Measurements from ENCODE around the gene VPS18.
A peak's percentile ranks its signal among the peaks of the same experiment; 100 is the strongest.

The VPS18 gene

DNA sequence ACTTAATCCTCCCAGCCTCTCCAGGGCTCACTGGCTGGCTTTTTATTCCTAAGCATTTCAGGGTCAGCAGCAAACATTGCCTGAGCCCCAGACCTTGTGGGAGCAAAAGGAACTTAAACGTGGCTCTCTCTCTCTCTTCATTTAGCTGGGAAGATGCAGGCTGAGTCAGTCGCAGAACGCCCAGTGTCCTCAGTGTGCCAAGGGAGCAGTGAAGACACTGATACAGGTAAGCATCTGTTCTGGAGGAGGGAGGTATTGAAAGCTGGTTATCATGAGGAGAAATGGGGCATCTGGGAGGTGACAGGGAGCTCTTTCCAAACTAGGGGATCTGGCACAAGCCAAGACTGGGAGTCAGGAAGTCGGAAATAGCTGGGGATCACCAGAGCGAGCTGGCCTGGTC, 24.6 kb upstream of the VPS18 start:
- DNase-seq (ENCODE audit: low read depth), result no peak

DNA sequence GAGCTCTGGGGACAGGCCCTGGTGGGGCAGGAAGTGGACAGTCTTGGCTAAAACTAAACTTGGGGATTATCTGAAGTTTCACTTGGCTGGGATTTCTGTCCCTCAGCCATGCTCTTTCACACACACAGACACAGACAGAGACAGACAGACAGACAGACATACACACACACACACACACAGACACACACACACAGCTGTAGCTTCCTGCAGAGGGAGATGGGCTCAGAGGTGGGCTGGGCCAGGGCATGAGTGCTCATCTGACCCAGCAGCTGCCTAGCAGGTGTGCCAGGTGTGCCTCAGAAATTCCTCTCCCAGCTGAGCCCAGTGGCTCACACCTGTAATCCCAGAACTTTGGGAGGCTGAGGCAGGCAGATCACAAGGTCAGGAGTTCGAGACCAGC, 23.5 kb upstream of the VPS18 start:
- DNase-seq (ENCODE audit: low read depth), result no peak

DNA sequence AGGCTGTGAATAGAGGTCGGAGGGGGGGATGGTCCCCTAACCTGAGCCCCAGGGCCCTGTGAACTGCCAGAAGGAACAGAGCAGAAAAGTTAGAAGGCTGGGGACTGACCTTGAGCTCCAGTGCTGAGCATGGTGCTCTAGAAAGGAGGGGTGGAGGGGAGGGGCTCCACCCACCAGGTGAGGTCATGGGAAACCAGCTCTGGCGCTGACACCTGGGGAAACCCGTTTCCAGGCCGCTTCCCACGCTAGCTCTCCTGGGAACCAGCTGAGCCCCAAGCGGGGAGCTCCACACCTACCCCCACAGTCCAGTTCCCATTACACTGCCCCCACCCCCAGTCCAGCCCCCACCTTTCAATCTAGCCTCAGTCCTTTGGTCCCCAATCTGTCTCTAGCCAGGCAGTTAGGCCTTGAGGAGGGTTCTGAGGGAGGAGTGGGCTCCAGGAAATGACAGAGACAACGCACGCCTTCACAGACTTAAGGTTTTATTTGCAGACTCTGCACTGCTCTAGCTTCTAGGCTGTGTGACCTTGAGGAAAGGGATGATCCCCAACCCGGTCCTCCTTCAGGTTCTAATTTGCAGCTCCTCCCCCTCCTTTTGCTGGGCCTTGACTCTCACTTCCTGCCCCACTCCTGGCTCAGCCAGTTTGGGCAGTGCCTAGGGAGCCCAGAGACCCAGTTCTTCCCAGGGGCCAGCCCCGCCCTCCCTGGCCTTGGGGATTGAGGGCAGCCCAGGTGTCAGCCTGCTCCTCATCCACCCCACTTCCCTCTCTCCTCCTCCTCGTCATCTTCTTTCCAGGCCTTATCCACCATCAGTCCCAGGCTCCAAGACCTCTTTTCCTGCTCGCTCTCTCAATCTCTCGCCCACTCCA, 22.3 kb upstream of the VPS18 start:
- DNase-seq (ENCODE audit: low read depth), result peak; percentile 39

DNA sequence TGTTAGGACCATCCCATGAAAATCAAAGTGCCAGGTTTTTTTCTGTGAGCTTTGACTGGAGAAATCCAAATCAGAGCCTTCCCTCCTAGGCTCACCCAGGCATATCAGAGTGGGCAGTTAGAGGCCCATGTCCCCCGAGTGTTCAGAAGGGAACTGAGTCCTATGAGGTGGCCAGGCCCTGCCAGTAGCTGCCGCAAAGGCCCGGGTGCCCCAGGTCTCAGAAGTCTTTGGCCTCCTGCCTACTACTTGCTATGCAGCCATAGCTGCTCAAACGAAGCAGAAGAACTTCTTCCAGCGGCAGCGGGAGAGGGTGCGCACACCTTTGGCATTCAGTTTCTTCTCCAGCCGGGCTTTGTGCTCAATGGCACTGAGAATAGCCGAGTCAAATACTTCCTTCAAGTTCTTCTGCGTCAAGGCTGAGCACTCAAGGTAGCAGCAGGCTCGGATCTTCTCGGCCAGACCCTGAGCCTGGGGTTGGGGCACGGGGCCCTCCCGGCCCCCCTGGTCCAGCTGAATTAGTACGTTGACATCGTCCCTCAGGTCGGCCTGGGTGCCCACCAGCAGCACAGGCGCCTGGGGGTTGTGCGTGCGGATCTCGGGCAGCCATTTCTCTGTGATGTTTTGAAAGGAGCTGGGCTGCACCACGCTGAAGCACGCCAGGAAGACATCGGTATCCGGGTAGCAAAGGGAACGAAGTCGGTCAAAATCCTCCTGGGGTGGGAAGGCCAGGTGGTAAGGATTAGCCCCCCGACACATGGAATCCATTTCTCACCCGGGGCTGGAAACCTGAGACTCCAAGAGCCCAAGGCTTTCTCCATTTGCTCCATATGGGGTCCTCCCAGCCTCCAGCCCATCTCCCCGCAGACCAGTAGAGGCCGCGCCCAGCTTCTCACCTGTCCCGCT, 21.2 kb upstream of the VPS18 start:
- no peak for DNase-seq (ENCODE audit: low read depth)

DNA sequence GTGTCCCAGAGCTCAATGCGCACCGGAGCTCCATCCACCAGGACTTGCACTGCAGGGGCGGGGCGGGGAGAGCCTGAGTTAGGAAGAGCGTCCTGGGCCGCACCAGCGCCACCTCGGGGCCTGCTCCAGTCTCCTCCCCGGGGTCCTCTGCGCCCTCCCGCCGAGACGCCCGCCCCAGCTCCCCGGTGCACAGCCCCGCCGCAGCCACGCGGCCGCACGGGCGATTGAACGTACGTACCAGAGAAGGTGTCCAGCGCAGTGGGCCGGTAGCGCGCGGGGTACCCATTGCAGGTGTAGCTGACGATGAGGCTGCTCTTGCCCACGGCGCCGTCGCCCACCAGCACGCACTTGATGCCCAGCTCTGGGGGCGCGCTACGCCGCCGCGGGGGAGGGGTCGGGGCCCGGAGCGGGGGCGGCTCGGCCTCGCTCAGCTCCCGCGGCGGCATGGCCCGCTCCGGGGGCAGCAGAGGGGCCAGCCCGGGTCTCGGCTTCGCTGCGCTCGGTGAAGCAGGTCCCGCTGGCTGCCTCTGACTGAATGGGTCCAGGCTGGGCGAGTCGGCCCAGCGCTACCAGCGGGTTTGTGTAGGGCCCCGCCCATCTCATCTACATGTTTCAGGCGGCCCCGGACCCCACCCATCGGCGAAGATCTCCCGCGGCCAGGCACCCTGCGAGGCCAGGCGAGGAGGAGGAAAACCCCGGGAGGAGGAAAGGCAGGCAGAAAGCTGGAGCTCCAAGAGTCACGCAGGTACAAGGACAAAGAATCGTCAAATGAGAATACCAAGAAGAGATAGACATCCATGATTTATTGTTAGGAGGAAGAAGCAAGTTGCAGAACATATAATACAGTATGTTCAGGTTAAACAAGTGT, 20.3 kb upstream of the VPS18 start, which contains the start of gene RHOV:
TSS of gene RHOV (minus strand) at position 541 of the 868 bp plus-strand sequence. CDS start at position 446, 95 bp downstream.
- DNase-seq (ENCODE audit: low read depth), result peak; percentile 35

DNA sequence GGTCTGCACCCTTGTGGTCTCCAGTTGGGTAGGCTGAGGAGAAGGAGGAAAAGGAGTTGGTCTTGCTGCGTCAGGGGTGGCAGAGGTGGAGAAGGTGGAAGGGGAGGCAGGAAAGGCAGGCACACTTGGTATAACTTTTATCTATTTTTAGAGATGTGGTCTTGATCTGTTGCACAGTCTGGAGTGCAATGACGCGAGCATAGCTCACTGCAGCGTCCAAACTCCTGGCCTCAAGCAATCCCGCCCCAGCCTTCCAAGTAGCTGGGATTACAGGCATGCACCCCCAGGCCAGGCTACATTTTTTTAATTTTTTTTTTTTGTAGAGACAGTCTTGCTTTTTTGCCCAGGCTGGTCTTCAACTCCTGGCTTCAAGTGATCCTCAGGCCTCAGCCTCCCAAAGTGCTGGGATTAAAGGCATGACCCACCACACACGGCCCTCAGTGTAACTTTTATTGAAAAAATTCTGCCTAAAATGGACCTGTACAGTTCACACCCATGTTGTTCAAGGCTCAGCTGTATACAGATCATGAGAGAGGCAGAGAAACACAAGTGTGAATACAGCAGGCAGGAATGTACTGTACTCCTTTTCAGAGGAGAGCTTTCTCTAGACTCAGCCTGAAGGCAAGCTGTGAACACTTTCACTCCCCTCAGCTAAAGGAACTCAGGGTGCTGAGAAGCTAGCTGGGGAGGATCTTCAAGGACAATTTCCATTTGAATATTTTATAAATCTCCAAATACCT, 18.1 kb upstream of the VPS18 start:
- no peak for DNase-seq (ENCODE audit: low read depth)

DNA sequence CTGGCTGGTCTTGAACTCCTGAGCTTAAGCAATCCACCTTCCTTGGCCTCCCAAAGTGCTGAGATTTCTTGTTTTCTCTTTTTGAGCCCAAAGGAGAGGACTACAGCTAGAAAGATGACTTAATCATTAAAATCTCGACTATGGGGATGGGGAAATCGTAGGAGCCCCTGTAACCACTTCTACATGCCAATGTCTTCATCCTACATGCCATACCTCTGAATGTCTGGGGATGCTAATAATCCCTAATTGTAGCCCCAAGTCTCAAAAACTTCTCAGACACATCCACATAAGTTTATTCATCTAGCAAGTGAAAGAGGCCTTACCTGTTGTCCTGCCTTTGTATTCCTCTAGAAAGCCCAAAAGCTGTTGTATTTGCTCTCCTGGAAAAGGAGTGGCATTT, 16.6 kb upstream of the VPS18 start:
- DNase-seq (ENCODE audit: low read depth), result no peak

DNA sequence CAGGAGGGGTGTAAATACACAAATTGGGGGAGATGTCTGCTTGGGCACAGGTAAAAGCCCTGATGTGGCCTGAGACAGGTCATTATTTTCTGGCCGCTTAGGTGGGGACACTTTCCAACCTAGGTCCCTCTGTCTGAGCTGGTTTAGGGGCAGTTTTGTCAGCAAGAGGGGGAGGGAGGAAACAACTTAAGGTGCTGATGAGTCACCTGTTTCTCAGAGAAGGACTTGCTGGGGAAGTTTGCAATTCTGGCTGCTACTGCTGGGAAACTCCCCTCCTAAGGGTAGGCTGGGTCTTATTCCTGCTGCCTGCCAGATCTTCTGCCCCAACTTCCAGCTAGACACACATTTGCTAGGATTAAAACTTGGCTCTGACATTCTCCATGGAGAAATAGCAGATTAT, 15.5 kb upstream of the VPS18 start:
- DNase-seq (ENCODE audit: low read depth), result no peak

DNA sequence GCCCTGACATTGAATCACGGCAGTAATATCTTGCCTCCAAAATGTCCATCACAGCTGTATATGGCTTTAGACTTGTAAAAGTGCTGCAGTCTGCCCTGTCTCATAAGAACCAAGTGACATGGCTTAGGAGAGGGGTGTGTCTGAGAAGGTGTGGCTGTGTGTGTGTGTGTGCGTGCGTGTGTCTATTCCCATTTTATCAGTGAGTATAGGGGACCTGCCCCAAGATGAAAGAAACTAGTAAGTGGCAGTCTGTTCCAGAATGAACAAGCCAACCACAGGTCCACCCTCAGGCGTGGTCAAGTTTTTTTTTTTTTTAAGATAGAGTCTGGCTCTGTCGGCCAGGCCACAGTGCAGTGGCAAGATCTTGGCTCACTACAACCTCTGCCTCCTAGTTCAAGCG, 14.6 kb upstream of the VPS18 start:
- no peak for DNase-seq (ENCODE audit: low read depth)

DNA sequence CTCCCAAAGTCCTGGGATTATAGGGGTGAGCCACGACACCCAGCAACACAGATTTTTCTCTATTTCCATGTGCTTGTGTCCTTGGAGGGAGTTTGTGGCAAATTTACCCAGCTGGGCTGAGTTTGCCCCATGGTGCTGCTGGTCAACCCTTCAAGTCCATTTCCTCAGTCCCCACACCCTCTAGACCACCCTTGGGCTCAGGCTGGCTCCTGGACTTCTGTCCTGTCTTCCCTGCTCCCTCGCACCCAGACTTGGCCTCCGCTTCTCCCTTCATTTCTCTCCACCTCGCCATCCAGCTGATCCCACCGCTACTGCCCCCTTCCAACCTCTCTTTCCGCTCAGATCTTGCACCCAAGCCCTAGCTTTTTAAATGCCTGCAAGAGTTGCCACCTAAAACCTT, 12.9 kb upstream of the VPS18 start:
- DNase-seq (ENCODE audit: low read depth), result no peak

DNA sequence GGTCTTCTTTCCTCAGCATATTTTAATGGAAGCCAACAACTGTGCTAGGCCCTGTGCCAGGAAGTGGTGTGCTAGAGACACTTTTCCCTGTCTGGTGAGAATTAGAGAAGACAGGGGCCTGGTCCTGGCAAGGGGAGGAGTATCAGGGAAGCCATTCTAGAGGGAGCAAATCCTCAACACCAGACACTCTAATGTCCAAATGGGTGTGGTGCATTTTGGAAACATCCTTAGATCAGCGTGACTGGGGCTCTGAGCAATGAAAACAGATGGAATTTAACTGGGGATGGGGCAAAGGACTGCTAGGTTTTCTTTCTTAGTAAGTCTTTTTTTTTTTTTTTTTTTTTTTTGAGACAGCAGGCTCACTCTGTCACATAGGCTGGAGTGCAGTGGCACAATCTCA, 7.7 kb upstream of the VPS18 start:
- DNase-seq (ENCODE audit: low read depth), result no peak

DNA sequence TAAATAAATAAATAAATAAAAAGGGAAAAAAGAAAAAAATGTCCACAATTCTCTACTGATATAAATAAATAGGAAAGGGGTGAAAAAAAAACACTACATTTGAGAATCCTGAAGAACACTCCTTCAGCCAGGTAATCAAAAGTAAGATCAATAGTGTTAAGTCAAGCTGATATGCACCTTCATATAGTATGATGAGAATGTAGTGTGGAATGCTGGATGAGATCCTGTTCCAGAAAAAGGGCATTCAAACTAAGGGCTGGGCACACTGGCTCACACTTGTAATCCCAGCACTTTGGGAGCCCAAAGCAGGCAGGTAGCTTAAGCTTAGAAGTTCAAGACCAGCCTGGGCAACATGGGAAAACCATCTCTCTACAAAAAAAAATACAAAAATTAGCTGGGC, 5.1 kb upstream of the VPS18 start:
- DNase-seq (ENCODE audit: low read depth), result no peak

DNA sequence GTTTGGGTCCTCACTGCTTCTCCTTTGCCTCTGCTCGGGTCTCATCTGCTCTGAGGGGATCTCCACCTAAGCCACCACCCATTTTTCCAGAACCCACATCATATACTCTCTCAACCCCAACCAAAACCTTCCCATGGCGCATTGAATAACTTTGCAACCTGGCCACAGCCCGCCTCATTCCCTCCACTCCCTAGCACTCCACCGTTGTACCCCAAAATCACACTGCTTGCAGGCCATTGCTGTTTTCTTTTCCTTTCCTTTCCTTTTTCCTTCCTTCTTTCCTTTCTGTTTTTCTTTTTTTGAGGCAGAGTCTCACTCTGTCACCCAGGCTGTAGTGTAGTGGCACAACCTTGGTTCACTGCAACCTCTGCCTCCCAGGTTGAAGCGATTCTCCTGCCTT, 3.1 kb upstream of the VPS18 start:
- no peak for DNase-seq (ENCODE audit: low read depth)

DNA sequence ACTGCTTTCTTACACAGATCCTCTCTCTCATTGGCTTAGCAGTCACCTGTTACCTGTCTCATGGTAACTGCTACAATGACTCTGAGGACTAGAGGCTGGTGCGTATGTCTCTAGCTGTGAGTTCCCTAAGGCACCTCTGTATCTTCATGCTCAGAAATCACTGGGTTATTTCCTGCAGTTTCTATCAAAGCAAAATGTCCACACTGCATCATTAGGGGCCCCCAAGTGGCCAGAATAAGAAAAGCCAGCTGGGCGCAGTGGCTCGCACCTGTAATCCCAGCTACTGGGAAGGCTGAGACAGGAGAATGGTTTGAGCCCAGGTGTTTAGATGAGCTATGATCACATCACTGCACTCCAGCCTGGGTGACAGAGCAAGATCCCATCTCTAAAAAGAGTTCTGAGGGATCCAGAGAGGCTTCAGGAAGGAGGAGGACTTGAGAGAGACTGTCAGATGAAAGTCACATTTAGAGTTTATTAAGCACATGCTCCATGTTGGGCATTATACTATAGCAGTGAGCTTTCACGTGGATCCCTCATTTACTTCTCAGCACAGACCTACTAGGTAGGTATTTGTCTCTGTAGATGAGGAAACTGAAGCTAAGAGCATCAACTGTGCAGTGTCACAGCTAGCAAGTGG, 2.3 kb upstream of the VPS18 start:
- no peak for DNase-seq (ENCODE audit: low read depth)

DNA sequence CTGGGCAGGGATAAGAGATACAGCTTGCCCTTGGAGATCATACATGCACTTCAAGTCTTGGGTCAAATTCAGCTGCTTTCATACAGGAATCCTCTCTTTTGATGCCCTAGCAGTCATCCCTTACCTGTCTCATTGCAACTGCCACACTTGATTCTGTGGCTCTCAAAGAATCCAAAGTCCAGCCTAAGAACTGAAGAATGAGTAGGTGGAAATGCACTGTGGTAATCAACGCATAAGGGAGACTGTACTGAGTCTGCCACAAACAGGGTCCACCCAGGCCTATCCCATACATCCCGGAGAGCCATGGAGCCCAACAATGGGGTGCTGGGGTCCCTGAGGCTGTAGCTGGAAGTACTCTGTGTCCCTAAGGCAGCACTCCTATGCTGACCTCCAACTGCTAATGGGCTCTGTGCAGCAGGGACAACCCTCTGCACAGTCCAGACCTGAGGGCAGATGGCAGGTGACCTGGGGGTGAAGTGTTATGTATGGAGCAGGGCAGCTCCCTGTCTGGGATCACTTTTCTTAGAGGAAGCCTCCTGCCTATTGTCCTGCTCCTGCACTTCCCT, 1.7 kb upstream of the VPS18 start:
- DNase-seq (ENCODE audit: low read depth), result no peak

DNA sequence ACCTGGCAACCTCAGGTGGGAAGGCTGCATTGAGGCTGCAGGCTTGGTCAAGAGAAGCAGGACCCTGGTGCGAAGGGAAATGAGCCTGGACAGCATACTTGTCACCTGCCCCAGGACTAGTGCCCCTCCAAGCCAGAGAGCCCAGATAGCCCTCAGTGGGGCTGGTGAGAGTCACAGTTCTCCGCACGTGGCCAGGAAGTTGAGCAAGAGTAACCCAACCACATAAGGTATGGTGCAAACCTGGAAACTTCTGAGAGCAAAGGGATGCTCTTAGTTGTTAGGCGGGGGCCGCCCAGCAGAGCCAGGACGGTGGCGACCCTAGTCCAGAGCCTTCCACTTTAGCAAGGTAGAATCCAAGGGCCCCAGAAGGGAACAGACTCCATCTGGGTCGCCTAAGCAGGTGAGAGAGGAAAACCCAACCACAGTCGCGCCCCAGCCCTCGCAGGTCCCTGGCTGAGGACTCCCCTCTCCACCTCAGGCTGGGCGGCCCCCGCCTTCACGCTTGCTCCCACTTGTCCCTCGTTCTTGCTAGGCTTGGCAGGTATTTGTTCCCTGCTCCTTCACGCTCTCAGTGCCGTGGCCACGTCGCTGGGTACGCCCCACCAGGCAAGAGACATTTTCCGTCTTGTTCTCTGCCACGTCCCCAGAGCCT, 1.1 kb upstream of the VPS18 start:
- no peak for DNase-seq (ENCODE audit: low read depth)

DNA sequence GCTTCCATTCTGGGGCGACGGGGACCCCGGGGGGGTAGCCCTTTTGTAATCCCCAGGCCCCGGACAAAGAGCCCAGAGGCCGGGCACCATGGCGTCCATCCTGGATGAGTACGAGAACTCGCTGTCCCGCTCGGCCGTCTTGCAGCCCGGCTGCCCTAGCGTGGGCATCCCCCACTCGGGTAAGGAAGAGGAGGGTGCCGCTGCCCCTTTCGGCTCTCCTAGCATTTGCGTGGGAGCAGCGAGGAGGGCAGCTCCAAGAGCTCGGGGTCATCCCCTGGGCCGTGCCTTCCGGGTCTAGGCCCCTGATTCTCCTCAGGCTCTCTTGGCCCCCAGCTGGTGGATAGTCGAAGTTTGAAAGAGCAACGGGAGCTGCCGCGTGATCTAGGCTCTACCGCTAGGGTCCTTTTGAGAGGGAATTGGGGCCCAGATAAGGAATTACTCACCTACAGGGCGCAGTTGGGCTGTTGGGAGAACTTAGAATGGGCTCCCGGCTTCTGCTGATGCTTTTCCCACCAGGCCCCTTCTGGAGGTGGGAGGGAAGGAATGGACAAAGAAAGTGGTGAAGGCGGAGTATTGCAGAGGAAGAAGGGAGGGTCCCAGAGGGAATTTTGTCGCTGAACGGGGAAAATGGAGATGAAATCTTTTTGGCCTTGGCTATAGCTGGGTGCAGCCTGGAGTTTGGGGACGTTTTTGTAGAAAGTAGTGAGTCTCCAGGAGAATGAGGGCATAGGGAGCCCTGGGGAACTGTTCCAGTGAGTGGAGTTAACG, 615 bp downstream of the VPS18 start:
- peak; percentile 31 for DNase-seq (ENCODE audit: low read depth)

DNA sequence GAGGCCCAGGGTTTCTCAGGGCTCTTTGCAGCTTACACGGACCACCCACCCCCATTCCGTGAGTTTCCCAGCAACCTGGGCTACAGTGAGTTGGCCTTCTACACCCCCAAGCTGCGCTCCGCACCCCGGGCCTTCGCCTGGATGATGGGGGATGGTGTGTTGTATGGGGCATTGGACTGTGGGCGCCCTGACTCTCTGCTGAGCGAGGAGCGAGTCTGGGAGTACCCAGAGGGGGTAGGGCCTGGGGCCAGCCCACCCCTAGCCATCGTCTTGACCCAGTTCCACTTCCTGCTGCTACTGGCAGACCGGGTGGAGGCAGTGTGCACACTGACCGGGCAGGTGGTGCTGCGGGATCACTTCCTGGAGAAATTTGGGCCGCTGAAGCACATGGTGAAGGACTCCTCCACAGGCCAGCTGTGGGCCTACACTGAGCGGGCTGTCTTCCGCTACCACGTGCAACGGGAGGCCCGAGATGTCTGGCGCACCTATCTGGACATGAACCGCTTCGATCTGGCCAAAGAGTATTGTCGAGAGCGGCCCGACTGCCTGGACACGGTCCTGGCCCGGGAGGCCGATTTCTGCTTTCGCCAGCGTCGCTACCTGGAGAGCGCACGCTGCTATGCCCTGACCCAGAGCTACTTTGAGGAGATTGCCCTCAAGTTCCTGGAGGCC, 5.4 kb downstream of the VPS18 start:
- DNase-seq (ENCODE audit: low read depth), result no peak

All from stimulated activated CD4-positive, alpha-beta T cell treated with anti-CD3 and anti-CD28 coated beads, Interleukin-2, amount 100 ng/mL, for 4 hours (primary cell).